CD1c-positive myeloid dendritic cell (primary cell): ENCODE measurements around the gene AHNAK2.
A peak's percentile ranks its signal among the peaks of the same experiment; 100 is the strongest.

Source experiments
- DNase-seq: peaks from one replicate; pipeline ENCODE4 v3.0.0-alpha.2; 2016; ENCODE audit errors: extremely low spot score

AHNAK2 gene

GRCh38 chr14:104973385-104974145 is 4.6 kb downstream of the AHNAK2 start:
- DNase-seq = no peak

- no peak for DNase-seq
Observed at GRCh38 chr14:104973135-104973384, 5.1 kb downstream of the AHNAK2 start.

- no peak for DNase-seq
Observed at GRCh38 chr14:104972301-104973134, 5.7 kb downstream of the AHNAK2 start.

- DNase-seq = no peak
Observed at GRCh38 chr14:104971447-104972240, 6.5 kb downstream of the AHNAK2 start.

GRCh38 chr14:104970231-104971068 is 7.7 kb downstream of the AHNAK2 start:
- peak; percentile 23 for DNase-seq

- no peak for DNase-seq
Observed at GRCh38 chr14:104969741-104970230, 8.4 kb downstream of the AHNAK2 start.

GRCh38 chr14:104968541-104969401 is 9.4 kb downstream of the AHNAK2 start:
- no peak for DNase-seq

- DNase-seq = no peak
Observed at GRCh38 chr14:104968153-104968527, 10.0 kb downstream of the AHNAK2 start.

GRCh38 chr14:104967386-104968152 is 10.6 kb downstream of the AHNAK2 start:
- peak; percentile 8 for DNase-seq

GRCh38 chr14:104966981-104967385 is 11.2 kb downstream of the AHNAK2 start:
- no peak for DNase-seq

GRCh38 chr14:104966261-104966865 is 11.8 kb downstream of the AHNAK2 start:
- no peak for DNase-seq

- DNase-seq = no peak
Observed at GRCh38 chr14:104965561-104966231, 12.5 kb downstream of the AHNAK2 start.

- DNase-seq = no peak
Observed at GRCh38 chr14:104964546-104964945, 13.6 kb downstream of the AHNAK2 start.

GRCh38 chr14:104957146-104958113 is 20.7 kb downstream of the AHNAK2 start:
- DNase-seq = no peak

- DNase-seq = no peak
Observed at GRCh38 chr14:104956290-104956890, 21.8 kb downstream of the AHNAK2 start.

- DNase-seq = no peak
Observed at GRCh38 chr14:104955396-104955770, 22.8 kb downstream of the AHNAK2 start.

- DNase-seq = no peak
Observed at GRCh38 chr14:104954746-104955395, 23.3 kb downstream of the AHNAK2 start.
